ENCODE measurements around the gene ITGA4. TPM values are rescaled to one million over a fixed set of nuclear protein-coding genes. Genes with fewer than 3 reads are reported as not detected.
A peak's percentile ranks its signal among the peaks of the same experiment; 100 is the strongest.

Gene ITGA4
- total RNA-seq, 1 donor from 2014 or later, result 9.5 TPM

- Mint-ChIP-seq H3K36me3 (no peaks in the 10 kb centered on the region), H3K4me3 (no peak overlapping the region), H3K9me3 (no peaks in the 10 kb centered on the region), H3K4me1 (ENCODE audit: unreplicated experiment) (peaks cover 6% of the 10 kb centered on the region), H3K27ac (no peak overlapping the region), H3K27me3 (no peaks in the 10 kb centered on the region)
- DNase-seq (ENCODE audit: extremely low spot score, unreplicated experiment), result no peak
- TF ChIP-seq, protein P1, sequence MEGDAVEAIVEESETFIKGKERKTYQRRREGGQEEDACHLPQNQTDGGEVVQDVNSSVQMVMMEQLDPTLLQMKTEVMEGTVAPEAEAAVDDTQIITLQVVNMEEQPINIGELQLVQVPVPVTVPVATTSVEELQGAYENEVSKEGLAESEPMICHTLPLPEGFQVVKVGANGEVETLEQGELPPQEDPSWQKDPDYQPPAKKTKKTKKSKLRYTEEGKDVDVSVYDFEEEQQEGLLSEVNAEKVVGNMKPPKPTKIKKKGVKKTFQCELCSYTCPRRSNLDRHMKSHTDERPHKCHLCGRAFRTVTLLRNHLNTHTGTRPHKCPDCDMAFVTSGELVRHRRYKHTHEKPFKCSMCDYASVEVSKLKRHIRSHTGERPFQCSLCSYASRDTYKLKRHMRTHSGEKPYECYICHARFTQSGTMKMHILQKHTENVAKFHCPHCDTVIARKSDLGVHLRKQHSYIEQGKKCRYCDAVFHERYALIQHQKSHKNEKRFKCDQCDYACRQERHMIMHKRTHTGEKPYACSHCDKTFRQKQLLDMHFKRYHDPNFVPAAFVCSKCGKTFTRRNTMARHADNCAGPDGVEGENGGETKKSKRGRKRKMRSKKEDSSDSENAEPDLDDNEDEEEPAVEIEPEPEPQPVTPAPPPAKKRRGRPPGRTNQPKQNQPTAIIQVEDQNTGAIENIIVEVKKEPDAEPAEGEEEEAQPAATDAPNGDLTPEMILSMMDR (conservative IDR thresholded peaks at IDR 0.05), result no peak
Measured at GRCh38 chr2:181576431-181576830, 119.2 kb downstream of the ITGA4 start.

DNA sequence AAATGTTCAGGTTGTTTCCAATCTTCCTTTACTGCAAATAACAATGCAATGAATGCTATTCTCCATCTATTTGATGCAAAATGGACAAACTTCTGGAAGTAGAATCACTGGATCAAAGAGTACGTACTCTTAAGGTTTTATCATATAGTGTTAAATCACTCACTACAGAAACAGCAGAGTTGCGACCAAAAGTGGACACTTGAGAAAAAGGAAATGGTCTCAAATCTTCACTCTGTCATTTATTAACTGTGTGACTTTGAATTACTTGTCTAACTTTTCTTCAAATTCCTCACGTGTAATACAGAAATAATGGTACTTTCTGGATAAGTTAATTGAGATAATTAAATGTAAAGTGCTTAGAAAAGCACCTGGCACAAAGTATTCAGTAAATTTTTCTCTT lies 121.6 kb downstream of the ITGA4 start:
- H3K27me3 Mint-ChIP-seq, result no peaks in the 10 kb centered on the region
- peaks cover 6% of the 10 kb centered on the region for H3K4me1 Mint-ChIP-seq (ENCODE audit: unreplicated experiment)
- H3K4me3 Mint-ChIP-seq, result no peak overlapping the region
- no peaks in the 10 kb centered on the region for H3K36me3 Mint-ChIP-seq
- TF ChIP-seq, protein P1 (conservative IDR thresholded peaks at IDR 0.05), result no peak
- DNase-seq (ENCODE audit: extremely low spot score, unreplicated experiment), result no peak
- H3K9me3 Mint-ChIP-seq, result no peaks in the 10 kb centered on the region
- H3K27ac Mint-ChIP-seq, result no peak overlapping the region

DNA sequence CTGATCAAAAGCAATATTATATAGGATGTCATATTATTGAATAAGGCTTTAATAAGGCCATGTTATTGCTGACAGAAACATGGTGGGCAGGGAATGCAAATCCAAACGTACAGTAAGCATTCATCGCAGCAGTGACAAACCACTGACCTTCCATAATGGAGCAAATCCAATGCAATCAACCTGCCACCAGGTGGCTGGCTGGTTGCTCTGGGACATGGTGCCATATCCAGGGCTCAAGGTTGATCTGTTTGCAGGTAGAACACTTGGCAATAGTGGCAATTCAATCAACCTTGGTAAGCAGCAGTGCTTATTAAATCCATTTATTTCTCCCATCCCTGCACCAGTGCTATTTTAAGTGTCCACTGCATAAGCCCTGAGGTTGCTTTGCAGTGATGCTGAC lies 124.3 kb downstream of the ITGA4 start:
- H3K36me3 Mint-ChIP-seq, result no peaks in the 10 kb centered on the region
- DNase-seq (ENCODE audit: extremely low spot score, unreplicated experiment), result no peak
- no peak overlapping the region for H3K4me3 Mint-ChIP-seq
- peaks cover 6% of the 10 kb centered on the region for H3K27me3 Mint-ChIP-seq
- TF ChIP-seq, protein P1 (conservative IDR thresholded peaks at IDR 0.05), result peak; percentile 45
- no peaks in the 10 kb centered on the region for H3K9me3 Mint-ChIP-seq
- peaks cover 5% of the 10 kb centered on the region for H3K4me1 Mint-ChIP-seq (ENCODE audit: unreplicated experiment)
- H3K27ac Mint-ChIP-seq, result no peak overlapping the region

- DNase-seq (ENCODE audit: extremely low spot score, unreplicated experiment), result no peak
- H3K36me3 Mint-ChIP-seq, result no peaks in the 10 kb centered on the region
- H3K4me3 Mint-ChIP-seq, result no peak overlapping the region
- TF ChIP-seq, protein P1 (conservative IDR thresholded peaks at IDR 0.05), result no peak
- peaks cover 6% of the 10 kb centered on the region for H3K27me3 Mint-ChIP-seq
- no peaks in the 10 kb centered on the region for H3K9me3 Mint-ChIP-seq
- peaks cover 12% of the 10 kb centered on the region for H3K4me1 Mint-ChIP-seq (ENCODE audit: unreplicated experiment)
- no peak overlapping the region for H3K27ac Mint-ChIP-seq
Measured at GRCh38 chr2:181585732-181586131, 128.5 kb downstream of the ITGA4 start.

Other genes starting within 250 kb of the ITGA4 start
- 2.9 and 4.3 TPM in 2 replicates for gene CERKL, start 199.7 kb downstream of the ITGA4 start, total RNA-seq (ENCODE audit: low replicate concordance)
- 48.5 and 72.2 TPM in 2 replicates for gene NEUROD1, start 223.1 kb downstream of the ITGA4 start, total RNA-seq (ENCODE audit: low replicate concordance)